HG02870 (cell line): Measurements from ENCODE around the gene RFC1.
A peak's percentile ranks its signal among the peaks of the same experiment; 100 is the strongest.
"Not testable (repeated sequence)": the region's sequence is repeated elsewhere in the genome, so short reads cannot be mapped to it uniquely, and the experiment has no call there.

Experiments used
- ATAC-seq: cut with Tn5 transposase; IDR thresholded peaks from one replicate; pipeline ENCODE4 v1.9.1; 2021; ENCODE audit warnings: mild to moderate bottlenecking, moderate library complexity; ENCODE audit not compliant: unreplicated experiment

Gene RFC1

GRCh38 chr4:39365830-39366771 is at the start of gene RFC1:
Gene RFC1, minus strand, starts transcription at chr4:39366362. Its CDS starts 121 bp downstream, at chr4:39366241.
- peak; percentile 79 for ATAC-seq

- ATAC-seq: no peak
These were observed 49.6 kb upstream of the RFC1 start for GRCh38 chr4:39415678-39416283.

GRCh38 chr4:39411561-39411960 is 45.4 kb upstream of the RFC1 start:
- not testable (repeated sequence) for ATAC-seq

- ATAC-seq: no peak
These were observed 44.3 kb upstream of the RFC1 start for GRCh38 chr4:39410415-39410814.

- no peak for ATAC-seq
These were observed 41.4 kb upstream of the RFC1 start for GRCh38 chr4:39407584-39407885.

- ATAC-seq: no peak
These were observed 40.8 kb upstream of the RFC1 start, which contains the start of gene KLB for GRCh38 chr4:39406763-39407583. Gene KLB, plus strand, starts transcription at chr4:39406930. Its CDS starts 20 bp downstream, at chr4:39406950.

- not testable (repeated sequence) for ATAC-seq
These were observed 35.5 kb upstream of the RFC1 start for GRCh38 chr4:39401640-39402039.

GRCh38 chr4:39394706-39395105 is 28.5 kb upstream of the RFC1 start:
- no peak for ATAC-seq

- ATAC-seq: no peak
These were observed 24.4 kb upstream of the RFC1 start for GRCh38 chr4:39390603-39391002.

GRCh38 chr4:39384563-39384962 is 18.4 kb upstream of the RFC1 start:
- ATAC-seq: no peak

- ATAC-seq: no peak
These were observed 17.5 kb upstream of the RFC1 start for GRCh38 chr4:39383690-39384089.

GRCh38 chr4:39375478-39375877 is 9.3 kb upstream of the RFC1 start:
- no peak for ATAC-seq

- not testable (repeated sequence) for ATAC-seq
These were observed 5.0 kb upstream of the RFC1 start for GRCh38 chr4:39371209-39371608.

- ATAC-seq: no peak
These were observed 3.1 kb upstream of the RFC1 start for GRCh38 chr4:39369301-39369700.

GRCh38 chr4:39367166-39367565 is 1.0 kb upstream of the RFC1 start:
- no peak for ATAC-seq

- no peak for ATAC-seq
These were observed 802 bp downstream of the RFC1 start for GRCh38 chr4:39365360-39365759.

- no peak for ATAC-seq
These were observed 2.3 kb downstream of the RFC1 start for GRCh38 chr4:39363773-39364393.

- no peak for ATAC-seq
These were observed 3.3 kb downstream of the RFC1 start for GRCh38 chr4:39362827-39363226.

GRCh38 chr4:39360611-39361010 is 5.6 kb downstream of the RFC1 start:
- peak; percentile 53 for ATAC-seq

GRCh38 chr4:39357002-39357401 is 9.2 kb downstream of the RFC1 start:
- no peak for ATAC-seq

- ATAC-seq: no peak
These were observed 12.0 kb downstream of the RFC1 start for GRCh38 chr4:39354254-39354552.
